ENCODE data around the gene POU2F3.
A peak's percentile ranks its signal among the peaks of the same experiment; 100 is the strongest.

Gene POU2F3

DNA sequence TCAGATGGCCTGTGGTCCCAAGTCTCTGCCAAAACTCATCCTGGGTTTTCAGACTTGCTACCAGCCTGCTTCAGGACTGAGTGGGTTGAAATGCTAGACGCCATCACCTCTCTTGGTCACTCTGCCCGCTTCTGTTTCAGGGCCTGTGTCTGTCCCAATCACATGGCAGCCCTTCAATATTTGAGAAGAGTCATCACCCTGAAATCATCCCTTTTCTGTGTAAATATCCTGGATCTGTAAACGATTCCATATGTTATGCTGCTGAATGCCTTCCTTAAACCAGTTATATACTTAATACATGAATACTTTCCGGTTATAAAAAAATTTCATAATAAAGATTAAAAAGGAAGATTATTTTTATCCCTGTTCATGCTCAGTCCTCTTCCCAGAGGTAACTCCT, 45.3 kb downstream of the POU2F3 start:
- no peak for DNase-seq (ENCODE audit: low read depth)

DNA sequence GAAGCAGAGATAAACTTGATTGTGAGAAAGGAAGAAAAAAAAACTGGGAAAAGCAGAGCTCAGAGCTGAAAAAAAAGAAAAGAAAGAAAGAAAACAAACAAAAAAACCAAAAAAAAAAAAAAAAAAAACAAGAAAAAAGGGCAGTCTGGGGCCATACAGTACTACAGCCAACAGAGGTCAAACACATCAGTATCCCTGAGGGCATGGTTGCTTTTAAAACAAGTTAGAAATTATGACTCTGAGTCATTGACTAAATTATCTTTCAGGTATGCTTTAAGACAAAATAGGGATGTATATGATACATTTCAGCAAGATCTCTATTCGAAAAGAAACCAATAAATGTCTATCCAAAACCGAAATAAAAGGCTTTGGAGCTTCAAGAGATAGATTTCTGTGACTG, 48.1 kb downstream of the POU2F3 start:
- no peak for DNase-seq (ENCODE audit: low read depth)

DNA sequence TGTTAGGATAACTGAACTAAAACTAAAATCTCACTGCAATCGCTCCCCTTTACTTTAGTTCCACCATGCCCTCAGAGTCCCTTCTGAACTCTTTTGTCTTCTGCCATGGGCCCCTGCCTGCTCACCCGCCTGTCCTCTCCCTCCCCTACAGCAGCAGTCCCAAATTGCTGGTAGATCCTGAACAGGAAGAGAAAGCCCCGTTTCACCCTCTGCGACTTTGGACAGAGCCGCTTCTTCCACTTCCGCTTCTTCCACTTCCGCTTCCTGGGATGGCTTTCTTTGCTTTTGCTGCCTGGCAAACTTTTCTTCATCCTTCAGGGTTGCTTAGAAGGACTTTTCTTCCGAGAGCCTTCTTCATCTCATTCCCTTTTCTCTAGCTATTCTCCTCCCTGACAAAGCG, 49.5 kb downstream of the POU2F3 start:
- DNase-seq (ENCODE audit: low read depth) = no peak

DNA sequence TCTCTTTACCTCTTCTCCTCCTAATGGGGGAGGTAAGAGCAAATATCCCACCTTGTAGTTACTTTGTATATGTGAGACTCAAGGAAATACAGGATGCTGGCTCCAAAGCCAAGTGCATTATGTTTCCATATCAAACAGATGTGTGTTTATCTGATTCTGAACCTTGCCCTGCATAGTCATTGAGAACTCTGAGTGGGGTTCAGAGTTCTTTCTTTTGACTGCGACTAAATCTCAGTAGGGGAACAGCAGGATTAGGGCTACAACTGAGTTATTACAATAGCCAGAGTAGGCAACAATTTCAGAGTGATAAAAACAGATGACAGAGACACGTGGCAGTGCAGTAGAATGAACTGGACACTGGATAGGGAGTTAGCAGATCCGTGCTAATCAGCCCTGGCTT, 51.0 kb downstream of the POU2F3 start:
- no peak for DNase-seq (ENCODE audit: low read depth)

DNA sequence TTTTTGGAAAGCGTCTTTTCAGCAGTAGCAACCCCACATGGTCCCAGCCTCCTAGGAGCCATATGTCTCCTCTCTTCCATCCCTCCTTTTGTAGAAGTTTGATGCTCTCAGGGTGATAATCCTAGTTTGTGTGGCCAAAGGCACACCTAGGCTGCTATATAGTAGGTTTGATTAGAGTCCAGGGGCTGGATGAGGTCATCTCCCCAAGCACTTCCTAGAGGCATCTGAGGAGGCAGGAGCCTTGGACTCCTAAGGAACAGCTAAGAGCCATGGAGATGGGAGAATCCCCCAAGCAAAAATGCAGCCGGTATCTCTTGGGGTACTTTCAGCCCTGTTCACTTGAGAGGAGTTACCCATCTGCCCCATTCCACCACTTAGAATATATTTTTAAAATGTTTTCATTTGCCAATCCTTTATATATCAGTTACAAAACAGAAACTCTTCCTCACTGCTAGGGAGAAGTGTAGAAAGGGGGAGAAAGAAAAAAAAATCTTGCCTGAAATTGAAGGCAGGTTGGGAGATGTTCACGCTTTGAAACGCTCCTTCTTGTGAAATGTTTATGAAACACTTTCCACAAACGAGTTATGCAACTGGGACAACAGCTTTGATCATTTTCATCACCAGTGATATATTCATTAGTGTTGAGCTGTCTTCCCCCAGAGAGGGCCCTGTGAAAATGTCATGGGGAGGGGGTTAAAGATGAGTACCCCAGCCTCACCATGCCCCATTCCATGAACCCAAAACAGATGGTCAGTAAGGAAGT, 53.3 kb downstream of the POU2F3 start:
- no peak for DNase-seq (ENCODE audit: low read depth)

DNA sequence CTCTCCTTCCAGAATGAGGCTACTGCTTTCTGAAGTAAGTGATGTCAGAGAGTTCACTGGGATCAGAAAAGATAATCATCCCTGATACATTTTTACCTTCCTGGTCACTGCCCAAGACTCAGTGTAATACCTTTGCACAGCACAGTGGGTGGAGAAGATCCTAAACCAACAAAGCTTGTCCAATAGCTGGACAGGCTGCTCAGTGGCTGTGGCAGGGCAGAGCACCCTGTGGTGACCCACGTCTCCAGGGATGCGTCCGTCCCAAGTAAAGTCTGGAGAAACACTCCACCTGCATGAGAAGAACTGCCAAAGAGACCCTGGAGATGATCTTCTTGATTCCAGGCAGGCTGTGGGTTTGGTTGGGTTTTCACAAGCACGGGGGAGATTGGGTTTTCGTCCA, 54.2 kb downstream of the POU2F3 start:
- DNase-seq (ENCODE audit: low read depth) = no peak

DNA sequence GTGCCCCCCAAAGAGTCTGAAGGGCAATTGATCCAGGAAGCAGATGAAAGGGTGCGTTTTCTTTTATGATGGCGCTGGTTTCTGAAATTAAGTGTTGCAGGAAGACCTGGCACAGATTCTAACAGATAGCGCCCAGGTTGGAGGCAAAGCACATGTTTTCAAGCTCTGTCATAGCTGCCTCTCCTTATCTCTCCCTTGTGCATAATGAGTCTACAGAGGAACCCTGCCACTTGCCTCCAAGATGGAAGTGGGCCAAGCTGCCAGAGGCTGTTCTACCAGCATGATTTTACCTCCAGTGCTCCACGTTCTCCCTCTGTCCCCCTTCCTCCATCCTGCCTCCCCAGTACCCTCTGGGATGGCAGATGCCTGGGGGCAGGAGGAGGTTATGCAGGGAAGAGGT, 55.2 kb downstream of the POU2F3 start:
- DNase-seq (ENCODE audit: low read depth) = no peak

DNA sequence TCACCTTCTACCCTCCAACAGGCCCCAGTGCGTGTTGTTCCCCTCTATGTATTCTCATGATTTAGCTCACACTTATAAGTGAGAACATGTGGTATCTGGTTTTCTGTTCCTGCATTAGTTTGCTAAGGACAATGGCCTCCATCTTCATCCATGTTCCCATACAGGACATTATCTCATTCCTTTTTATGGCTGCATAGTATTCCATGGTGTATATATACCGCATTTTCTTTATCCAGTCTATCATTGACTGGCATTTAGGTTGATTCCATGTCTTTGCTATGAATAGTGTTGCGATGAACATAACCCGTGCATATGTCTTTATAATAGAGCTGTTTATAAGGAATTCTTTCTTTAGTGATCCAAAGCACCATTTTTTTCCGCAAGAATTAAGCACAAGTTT, 56.6 kb downstream of the POU2F3 start:
- DNase-seq (ENCODE audit: low read depth) = no peak

DNA sequence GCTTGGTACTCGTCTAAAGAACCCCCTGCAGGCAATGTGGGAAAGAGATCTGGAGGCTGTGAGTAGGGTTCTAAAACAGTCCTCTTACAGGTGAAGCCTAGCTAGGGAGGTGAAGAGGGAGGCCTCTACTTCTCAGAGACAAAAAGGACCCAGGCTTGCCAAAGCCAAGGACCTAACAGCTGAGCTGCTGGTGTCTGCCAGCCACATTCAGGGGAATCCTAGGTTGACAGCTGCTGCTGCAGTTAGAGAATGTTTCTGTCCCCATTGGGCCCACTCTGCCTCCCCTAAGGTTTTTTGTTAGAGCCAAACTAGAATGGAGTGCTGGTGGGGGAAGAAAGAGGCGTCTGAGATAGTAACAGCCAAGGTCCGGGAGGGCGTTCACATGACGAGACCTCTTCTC, 58.5 kb downstream of the POU2F3 start:
- no peak for DNase-seq (ENCODE audit: low read depth)

DNA sequence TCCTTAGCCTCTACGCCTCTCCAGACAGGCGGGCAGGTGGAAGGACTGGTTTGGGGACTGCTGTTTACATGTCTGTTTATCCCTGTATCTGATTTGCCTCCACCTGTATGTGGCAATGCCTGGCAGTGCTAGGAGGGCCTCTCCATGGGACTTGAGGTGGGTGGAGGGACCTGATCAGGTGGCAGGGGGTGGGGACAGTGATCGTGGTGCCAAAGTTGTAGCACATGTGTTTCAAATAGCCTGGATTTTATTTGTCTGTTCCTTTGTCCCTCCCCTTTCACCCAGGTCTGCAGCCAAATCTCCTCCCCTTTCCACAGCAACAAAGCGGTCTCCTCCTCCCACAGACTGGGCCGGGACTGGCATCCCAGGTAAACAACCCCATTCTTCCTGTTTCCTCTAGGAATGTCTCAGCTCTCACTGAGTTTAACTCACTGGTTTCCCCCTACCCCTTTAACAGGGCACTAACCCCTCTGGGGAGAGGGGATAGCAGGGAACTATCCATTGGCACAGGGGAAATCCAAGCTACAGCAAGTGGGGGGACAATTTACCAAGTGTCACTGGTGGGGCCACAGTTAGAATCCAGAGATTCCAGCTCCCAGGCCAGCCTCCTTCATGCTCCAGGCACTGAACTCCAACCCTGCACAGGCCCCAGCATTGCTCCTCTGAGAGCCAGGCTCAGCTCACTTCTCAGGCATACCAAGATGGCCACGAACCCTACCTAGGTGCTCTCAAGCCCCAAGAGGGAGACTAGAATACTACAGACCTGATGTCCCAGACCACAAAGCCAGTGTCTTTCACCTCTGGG, 62.3 kb downstream of the POU2F3 start:
- DNase-seq (ENCODE audit: low read depth) = no peak

DNA sequence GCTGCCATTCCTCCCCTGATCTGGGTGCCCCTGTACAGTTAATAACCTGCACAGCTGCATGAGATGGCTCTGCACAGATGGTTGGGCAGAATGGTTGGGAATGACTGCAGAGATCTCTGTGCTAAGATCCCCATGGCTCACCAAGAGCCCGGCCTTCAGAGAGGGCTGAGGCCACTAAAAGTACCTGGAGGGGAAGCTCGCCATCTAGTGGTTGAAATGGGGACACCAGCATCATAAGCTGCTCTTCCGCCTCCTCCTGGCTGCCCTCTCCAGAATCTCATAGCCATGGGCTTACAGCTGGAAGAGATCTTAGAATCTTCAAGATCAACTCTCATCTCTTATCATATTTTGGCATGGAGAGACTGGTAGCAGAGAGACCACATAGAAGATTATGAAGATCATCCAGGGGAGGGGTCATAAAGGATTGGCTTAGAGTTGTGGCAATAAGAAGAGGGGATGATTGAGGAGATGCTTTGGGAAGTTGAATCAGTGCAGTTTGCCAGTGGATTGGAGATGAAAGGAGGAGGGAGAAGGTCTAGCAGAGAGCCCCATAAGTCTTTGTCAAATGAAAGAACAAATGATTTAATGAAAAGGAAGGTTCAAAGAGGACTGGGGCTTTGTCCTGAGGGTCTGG, 63.2 kb downstream of the POU2F3 start:
- DNase-seq (ENCODE audit: low read depth) = peak; percentile 35

DNA sequence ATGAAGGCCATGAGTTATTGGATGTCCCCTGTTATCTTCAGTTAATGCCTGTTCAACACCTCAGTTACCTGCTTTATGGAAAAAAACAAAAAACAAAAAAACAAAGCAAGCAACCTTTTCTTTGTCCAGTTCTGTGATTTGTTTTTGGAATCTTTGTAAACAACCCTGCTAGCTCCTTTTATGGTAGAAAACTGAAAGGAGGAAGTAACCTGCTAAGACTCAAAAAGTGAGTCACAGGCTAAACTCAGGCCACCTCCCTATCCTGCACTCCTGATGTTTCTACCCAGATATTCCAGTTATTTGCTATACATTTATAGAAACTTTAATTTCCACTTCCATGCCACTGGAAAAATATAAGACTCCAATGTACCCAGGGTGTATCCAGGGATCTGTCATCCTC, 64.6 kb downstream of the POU2F3 start:
- no peak for DNase-seq (ENCODE audit: low read depth)

DNA sequence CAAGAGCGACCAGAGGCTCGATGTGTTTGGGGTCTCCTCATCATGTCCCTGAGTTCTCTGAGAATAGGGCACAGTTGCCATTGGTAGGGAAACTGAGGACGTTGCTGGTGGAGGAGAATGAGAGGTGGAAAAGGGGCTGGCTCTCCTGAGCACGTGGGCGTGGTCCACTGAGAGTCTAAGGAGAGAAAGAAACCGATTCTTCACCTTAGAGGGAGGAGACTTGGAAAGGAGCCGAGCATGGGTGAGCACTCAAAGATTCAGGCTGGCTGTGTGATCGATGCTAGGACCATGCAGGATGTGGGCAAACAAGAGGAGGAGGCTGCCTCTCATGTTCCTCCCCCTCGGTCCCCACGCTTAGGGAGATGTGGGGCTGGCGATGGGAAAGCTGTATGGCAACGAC, 65.3 kb downstream of the POU2F3 start:
- no peak for DNase-seq (ENCODE audit: low read depth)

DNA sequence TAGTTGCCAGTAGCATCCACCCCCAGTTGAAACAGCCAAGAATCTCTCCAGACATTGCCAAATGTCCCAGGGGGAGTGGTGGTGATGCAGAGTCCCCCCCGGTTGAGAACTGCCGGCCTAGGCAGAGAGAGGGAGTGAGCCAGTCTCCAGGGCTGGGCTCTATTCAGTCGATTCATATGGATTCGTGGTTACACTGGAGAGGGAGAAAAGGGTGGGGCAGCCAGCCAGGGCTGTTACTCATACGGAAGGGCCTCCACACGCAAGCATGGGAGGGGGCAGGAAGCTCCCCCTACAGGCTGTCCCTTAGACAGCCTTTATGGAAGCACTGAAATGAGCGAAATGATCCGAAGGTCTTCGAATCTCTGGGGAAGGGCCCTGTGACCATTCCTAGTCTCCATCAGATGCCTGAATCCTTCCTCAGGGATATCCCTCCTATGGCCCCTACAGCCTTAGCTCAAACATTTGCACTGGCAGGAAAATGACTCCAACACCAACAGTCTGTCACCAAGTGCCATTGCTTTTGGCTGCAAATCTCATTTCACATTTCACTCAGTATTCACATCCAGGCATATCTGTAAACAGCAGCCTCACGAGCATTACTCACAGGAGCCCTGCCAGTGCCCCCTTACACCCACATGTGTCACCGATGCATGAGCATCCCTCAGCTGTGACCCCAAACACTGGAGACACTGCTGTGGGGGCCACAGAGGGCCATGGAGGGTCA, 66.7 kb downstream of the POU2F3 start:
- no peak for DNase-seq (ENCODE audit: low read depth)

DNA sequence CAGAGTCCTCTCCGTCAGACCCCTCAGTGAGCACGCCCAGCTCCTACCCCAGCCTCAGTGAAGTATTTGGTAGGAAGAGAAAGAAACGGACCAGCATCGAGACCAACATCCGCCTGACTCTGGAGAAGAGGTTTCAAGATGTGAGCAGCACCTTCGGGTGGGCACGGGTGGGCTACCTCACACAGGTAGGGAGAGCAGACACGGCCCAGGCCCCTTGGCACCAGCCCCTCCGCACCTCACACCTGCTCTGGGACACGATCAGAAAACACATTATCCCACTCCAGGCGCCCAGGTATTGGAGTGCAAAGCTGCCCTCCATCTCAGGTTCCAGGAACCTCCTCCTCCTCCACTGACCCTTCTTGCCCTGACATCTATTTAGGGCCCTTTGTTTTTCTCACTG, 67.5 kb downstream of the POU2F3 start:
- DNase-seq (ENCODE audit: low read depth) = no peak

DNA sequence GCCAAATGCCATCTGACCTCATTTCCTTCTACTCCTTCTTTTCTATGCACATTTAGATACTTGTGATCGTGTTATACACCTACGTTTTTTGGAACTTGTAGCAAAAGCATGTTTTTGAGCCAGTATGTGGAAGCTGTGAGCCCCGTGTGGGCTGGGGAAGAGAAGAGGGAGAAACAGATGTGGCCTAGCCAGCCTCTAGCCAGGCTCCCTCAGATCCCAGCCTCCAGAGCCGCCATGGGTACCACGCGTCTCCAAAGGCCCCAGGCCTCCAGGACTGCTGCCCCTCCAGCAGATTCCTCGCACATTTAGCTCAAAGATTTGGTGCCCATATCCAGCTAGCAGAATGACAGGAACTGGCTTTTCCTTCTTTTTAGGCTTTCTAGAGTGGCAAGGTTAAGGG, 68.1 kb downstream of the POU2F3 start:
- no peak for DNase-seq (ENCODE audit: low read depth)

DNA sequence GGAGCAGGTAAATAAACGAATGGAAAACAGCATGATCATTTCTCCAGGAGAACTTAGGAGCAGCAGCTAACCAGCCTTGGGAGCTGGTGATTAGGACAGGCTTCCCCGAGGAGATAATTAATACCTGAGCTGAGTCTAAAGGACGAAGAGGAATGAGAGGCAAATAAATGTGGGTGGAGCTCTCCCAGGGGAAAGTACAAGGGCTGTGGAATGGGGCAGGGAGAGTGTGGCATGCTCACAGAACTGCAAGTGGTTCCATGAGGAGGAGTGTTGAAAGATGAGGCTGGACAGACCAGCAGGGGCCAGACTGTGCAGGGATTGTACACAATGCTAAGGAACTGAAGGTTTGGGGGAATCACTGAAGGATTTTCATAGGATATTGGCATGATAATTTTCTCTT, 70.9 kb downstream of the POU2F3 start:
- no peak for DNase-seq (ENCODE audit: low read depth)

DNA sequence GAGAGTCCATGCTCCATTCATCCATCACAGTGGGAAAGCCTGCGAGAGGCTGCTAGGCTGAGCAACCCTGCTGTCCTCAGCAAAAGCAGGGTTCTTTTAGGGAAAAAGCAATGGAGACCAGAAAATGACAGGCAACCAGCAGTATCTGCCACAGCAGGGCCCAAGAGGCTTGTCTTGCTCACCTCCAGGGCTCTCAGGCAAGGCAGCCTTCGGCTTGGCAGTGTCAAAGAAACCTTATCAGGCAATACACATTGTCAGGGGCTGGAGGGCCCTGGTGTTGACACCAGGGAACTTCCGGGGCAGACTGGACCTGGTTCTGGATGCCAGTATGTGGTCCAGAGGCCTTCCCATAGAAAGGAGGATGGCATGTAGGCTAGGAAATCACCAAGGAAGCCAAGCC, 74.9 kb downstream of the POU2F3 start:
- no peak for DNase-seq (ENCODE audit: low read depth)

DNA sequence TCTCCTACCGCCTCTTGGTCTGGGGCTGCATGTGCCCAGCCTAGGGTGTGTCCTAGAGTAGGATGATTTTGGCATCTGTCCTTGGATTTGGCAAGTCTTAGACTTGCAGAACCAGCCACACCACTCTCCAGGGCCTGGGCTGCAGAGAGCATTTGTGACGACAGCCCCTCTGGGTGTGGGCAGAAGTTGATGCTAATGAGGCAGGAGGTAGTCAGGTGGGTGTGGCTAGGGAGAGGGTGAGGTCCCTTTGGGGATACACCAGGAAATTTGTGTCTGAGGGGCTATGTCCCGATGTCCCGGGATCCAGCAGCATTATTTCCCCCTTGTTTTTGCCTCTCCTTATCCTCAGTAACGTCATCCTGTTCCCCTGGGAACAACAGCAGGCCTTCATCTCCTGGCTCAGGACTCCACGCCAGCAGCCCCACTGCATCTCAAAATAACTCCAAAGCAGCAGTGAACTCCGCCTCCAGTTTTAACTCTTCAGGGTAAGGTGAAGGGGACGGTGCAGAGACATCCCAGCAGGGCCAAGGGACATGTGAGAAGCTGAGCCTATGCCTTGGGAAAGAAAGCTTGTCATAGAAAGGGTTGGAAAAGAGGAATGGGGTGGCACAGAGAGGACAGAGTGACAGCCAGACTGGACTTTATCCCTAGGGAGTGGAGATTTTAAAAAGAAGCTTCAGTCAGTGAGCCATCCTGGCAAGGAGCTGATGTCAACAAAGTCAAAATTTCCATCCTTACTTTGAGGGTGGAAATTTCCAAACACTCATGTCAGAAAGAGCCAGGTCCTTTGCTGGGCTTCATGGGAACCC, 77.1 kb downstream of the POU2F3 start:
- no peak for DNase-seq (ENCODE audit: low read depth)

DNA sequence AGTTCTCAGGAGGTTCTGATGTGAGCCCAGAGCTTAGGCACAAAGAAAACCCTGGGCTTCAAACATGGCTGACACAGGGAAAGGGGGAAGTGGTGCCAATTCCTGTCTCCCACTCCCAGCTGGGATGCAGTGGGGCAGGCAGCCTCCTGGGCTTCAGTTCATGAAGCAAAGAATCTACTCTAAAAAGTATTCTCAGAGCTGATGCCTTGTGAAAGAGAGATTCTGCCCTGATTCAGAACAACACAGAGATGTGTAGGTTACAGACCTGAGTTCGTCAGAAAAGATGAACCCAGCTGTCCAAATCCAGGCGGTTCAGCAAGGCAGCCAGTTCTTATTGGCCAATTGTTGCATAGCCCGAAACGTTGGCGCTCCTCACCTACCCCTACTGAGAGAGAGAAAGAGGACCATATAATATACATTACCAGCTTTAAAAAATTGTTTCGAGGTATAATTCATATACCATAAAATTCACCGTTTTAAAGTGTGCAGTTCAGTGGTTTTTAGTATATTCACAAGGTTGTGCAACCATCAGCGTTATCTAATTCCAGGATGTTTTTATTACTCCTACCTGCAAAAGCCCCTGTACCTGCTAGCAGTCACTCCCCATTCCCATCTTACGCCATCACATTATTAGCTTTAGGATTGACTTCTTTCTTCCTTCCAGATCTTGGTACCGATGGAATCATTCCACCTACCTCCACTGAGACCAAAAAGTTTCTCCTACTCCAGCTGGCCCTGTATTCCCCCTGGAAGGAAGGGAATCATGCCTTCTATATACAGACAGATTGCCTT, 77.9 kb downstream of the POU2F3 start:
- no peak for DNase-seq (ENCODE audit: low read depth)

DNA sequence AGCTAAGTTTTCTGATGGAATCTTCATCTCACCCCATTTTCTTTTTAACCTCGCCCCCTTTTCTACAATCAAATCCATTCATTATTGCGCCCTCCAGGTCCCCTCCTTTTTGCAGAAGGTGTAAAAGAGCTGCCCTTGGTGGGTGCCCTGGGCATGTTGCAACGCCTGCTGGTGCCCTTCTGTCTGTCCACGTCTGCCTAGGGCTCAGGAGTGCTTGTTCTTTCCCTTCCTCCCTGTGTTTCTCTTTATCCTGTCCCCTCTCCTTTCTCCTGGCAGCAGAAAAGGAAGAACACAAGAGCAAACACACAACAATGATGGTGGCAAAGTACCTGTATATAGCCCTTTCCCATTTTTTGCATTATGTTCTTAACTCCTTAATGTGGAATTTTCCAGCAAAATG, 79.0 kb downstream of the POU2F3 start:
- no peak for DNase-seq (ENCODE audit: low read depth)
